ENCODE measurements around the gene METTL16. TPM values are rescaled to one million over a fixed set of nuclear protein-coding genes. Genes with fewer than 3 reads are reported as not detected.

The METTL16 gene
- total RNA-seq, 1 donor from 2014 or later: 39.3 TPM

DNA sequence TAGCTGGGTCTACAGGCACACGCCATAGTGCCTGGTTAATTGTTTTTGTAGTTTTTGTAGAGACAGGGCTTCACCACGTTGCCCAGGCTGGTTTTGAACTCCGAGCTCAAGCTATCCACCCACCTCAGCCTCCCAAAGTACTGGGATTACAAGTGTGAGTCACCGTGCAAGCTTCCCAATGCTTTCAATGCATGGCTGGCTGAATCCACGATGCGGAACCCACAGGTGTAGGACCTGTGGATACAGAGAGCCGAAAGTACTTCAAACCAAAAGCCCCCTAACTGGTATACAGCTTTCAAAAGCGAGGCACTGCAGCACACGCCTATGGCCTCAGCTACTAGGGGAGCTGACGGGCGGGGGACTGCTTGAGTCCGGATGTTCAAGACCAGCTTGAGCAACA lies 44.8 kb downstream of the METTL16 start:
- no peak overlapping the region for H3K4me3 Mint-ChIP-seq
- TF ChIP-seq, protein P1, sequence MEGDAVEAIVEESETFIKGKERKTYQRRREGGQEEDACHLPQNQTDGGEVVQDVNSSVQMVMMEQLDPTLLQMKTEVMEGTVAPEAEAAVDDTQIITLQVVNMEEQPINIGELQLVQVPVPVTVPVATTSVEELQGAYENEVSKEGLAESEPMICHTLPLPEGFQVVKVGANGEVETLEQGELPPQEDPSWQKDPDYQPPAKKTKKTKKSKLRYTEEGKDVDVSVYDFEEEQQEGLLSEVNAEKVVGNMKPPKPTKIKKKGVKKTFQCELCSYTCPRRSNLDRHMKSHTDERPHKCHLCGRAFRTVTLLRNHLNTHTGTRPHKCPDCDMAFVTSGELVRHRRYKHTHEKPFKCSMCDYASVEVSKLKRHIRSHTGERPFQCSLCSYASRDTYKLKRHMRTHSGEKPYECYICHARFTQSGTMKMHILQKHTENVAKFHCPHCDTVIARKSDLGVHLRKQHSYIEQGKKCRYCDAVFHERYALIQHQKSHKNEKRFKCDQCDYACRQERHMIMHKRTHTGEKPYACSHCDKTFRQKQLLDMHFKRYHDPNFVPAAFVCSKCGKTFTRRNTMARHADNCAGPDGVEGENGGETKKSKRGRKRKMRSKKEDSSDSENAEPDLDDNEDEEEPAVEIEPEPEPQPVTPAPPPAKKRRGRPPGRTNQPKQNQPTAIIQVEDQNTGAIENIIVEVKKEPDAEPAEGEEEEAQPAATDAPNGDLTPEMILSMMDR (conservative IDR thresholded peaks at IDR 0.05): no peak
- no peaks in the 10 kb centered on the region for H3K9me3 Mint-ChIP-seq
- no peaks in the 10 kb centered on the region for H3K4me1 Mint-ChIP-seq (ENCODE audit: unreplicated experiment)
- no peaks in the 10 kb centered on the region for H3K27me3 Mint-ChIP-seq
- peaks cover 37% of the 10 kb centered on the region for H3K36me3 Mint-ChIP-seq
- no peak overlapping the region for H3K27ac Mint-ChIP-seq
- no peak for DNase-seq (ENCODE audit: extremely low spot score, unreplicated experiment)

DNA sequence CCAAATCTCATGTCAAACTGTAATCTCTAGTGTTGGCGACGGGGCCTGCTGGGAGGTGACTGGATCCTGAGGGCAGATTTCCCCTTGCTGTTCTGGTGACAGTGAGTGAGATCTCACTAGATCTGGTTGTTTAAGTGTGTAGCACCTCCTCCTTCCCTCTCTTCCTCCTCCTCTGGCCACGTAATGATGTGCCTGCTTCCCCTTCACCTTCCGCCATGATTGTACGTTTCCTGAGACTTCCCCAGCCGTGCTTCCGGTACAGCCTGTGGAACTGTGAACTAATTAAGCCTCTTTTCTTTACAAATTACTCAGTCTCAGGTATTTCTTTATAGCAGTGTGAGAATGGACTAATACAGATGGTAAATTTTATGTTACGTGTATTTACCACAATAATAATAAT lies 49.2 kb downstream of the METTL16 start:
- Mint-ChIP-seq H3K27me3 (no peaks in the 10 kb centered on the region), H3K9me3 (no peaks in the 10 kb centered on the region), H3K27ac (no peak overlapping the region), H3K36me3 (peaks cover 24% of the 10 kb centered on the region), H3K4me1 (ENCODE audit: unreplicated experiment) (no peaks in the 10 kb centered on the region), H3K4me3 (no peak overlapping the region)
- DNase-seq (ENCODE audit: extremely low spot score, unreplicated experiment): no peak
- TF ChIP-seq, protein P1 (conservative IDR thresholded peaks at IDR 0.05): no peak

- Mint-ChIP-seq H3K4me3 (no peak overlapping the region), H3K27ac (no peak overlapping the region), H3K36me3 (peaks cover 26% of the 10 kb centered on the region), H3K4me1 (ENCODE audit: unreplicated experiment) (no peaks in the 10 kb centered on the region), H3K9me3 (no peaks in the 10 kb centered on the region), H3K27me3 (no peaks in the 10 kb centered on the region)
- TF ChIP-seq, protein P1 (conservative IDR thresholded peaks at IDR 0.05): no peak
- DNase-seq (ENCODE audit: extremely low spot score, unreplicated experiment): no peak
Observed at GRCh38 chr17:2459917-2460271, 51.8 kb downstream of the METTL16 start.

DNA sequence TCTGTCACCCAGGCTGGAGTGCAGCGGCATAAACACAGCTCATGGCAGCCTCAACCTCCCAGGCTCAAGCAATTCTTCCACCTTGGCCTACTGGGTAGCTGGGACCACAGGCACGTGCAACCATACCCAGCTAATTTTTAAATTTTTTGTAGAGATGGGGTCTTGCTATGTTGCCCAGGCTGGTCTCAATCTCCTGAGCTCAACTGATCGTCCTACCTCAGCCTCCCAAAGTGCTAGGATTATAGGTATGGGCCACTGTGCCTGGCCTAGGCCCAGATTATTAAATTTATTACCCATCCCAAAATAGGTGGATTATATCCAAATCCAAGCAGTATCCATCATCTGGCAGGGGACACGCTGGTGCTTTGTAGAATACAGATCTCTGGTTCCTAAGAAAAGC lies 53.8 kb downstream of the METTL16 start:
- no peak overlapping the region for H3K4me3 Mint-ChIP-seq
- no peak for DNase-seq (ENCODE audit: extremely low spot score, unreplicated experiment)
- no peaks in the 10 kb centered on the region for H3K4me1 Mint-ChIP-seq (ENCODE audit: unreplicated experiment)
- peaks cover 17% of the 10 kb centered on the region for H3K36me3 Mint-ChIP-seq
- H3K27me3 Mint-ChIP-seq: no peaks in the 10 kb centered on the region
- TF ChIP-seq, protein P1 (conservative IDR thresholded peaks at IDR 0.05): no peak
- no peaks in the 10 kb centered on the region for H3K9me3 Mint-ChIP-seq
- H3K27ac Mint-ChIP-seq: no peak overlapping the region

DNA sequence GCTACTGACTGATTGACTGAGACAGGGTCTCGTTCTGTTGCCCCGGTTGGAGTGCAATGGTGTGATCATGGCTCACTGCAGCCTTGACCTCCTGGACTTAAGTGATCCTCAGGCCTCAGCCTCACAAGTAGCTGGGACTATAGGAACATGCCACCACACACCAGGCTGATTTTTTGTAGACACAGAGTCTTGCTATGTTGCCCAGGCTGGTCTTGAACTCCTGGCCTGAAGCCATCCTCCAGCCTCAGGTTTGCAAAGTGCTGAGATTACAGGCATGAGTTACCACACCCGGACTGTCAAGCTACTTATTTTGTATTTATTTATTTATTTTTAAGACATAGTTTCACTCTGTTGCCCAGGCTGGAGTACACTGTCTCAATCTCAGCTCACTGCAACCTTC lies 55.2 kb downstream of the METTL16 start:
- no peak overlapping the region for H3K27ac Mint-ChIP-seq
- H3K36me3 Mint-ChIP-seq: peaks cover 7% of the 10 kb centered on the region
- TF ChIP-seq, protein P1 (conservative IDR thresholded peaks at IDR 0.05): no peak
- no peaks in the 10 kb centered on the region for H3K9me3 Mint-ChIP-seq
- no peaks in the 10 kb centered on the region for H3K4me1 Mint-ChIP-seq (ENCODE audit: unreplicated experiment)
- H3K27me3 Mint-ChIP-seq: no peaks in the 10 kb centered on the region
- no peak overlapping the region for H3K4me3 Mint-ChIP-seq
- no peak for DNase-seq (ENCODE audit: extremely low spot score, unreplicated experiment)

- Mint-ChIP-seq H3K9me3 (no peaks in the 10 kb centered on the region), H3K27me3 (no peaks in the 10 kb centered on the region), H3K4me1 (ENCODE audit: unreplicated experiment) (no peaks in the 10 kb centered on the region), H3K4me3 (no peak overlapping the region), H3K36me3 (peaks cover 7% of the 10 kb centered on the region), H3K27ac (no peak overlapping the region)
- TF ChIP-seq, protein P1 (conservative IDR thresholded peaks at IDR 0.05): no peak
- DNase-seq (ENCODE audit: extremely low spot score, unreplicated experiment): no peak
Observed at GRCh38 chr17:2455956-2456355, 55.7 kb downstream of the METTL16 start.
